RWPE2 (cell line): ENCODE data around the gene NUP62.

Experiments used
- ATAC-seq: fragments of 200-7000 bp; cut with Tn5 transposase; 3 replicates; pipeline ENCODE4 v1.9.1; 2021; ENCODE audit warnings: low read depth
- DNase-seq: peaks from one replicate; pipeline ENCODE4 v3.0.0-alpha.2; 2020; ENCODE audit warnings: low spot score
- H3K27ac ChIP-seq: fragments of 450-650 bp; 2 replicates; pipeline ENCODE4 v1.5.1; 2017; ENCODE audit warnings: mild to moderate bottlenecking; ENCODE audit not compliant: poor library complexity, severe bottlenecking
- H3K27me3 ChIP-seq: fragments of 250-450 bp; sonication (Bioruptor Pico); 2 replicates; pipeline ENCODE4 v1.5.1; 2021; ENCODE audit warnings: mild to moderate bottlenecking, moderate library complexity; ENCODE audit not compliant: insufficient read depth, poor library complexity, severe bottlenecking
- H3K36me3 ChIP-seq: fragments of 250-450 bp; sonication (Bioruptor Pico); 2 replicates; pipeline ENCODE4 v1.5.1; 2020; ENCODE audit warnings: low read depth, mild to moderate bottlenecking, moderate library complexity
- H3K4me1 ChIP-seq: fragments of 250-450 bp; sonication (Bioruptor Pico); 2 replicates; pipeline ENCODE4 v1.5.1; 2021; ENCODE audit warnings: mild to moderate bottlenecking, moderate library complexity; ENCODE audit not compliant: insufficient read depth, poor library complexity, severe bottlenecking
- H3K4me3 ChIP-seq: fragments of 250-450 bp; sonication (Bioruptor Pico); 2 replicates; pipeline ENCODE4 v1.5.1; 2021; ENCODE audit warnings: mild to moderate bottlenecking, moderate library complexity; ENCODE audit not compliant: severe bottlenecking
- H3K9me3 ChIP-seq: fragments of 250-450 bp; sonication (Bioruptor Pico); 2 replicates; pipeline ENCODE4 v1.5.1; 2021; ENCODE audit warnings: mild to moderate bottlenecking, moderate library complexity; ENCODE audit not compliant: severe bottlenecking
- CTCF ChIP-seq: fragments of 450-650 bp; IDR thresholded peaks from one replicate; pipeline ENCODE4 v1.5.1; 2017; ENCODE audit warnings: mild to moderate bottlenecking, moderate library complexity; ENCODE audit not compliant: poor library complexity, severe bottlenecking

NUP62 gene

GRCh38 chr19:49871349-49871985 lies 57.8 kb downstream of the NUP62 start:
- Histone ChIP-seq H3K9me3 (no peaks in the 10 kb centered on the region), H3K4me3 (no peak overlapping the region), H3K27me3 (no peaks in the 10 kb centered on the region), H3K4me1 (peaks cover 5% of the 10 kb centered on the region), H3K27ac (no peak overlapping the region), H3K36me3 (peaks cover 5% of the 10 kb centered on the region; the same call in 1 of the 2 replicates)
- ATAC-seq (no peak), DNase-seq (no peak)
- no peak for TF ChIP-seq CTCF

- TF ChIP-seq CTCF: no peak
- Histone ChIP-seq H3K27ac (peak overlapping the region; percentile 83), H3K27me3 (no peaks in the 10 kb centered on the region), H3K9me3 (no peaks in the 10 kb centered on the region), H3K36me3 (peaks cover 12% of the 10 kb centered on the region), H3K4me3 (peak overlapping the region; percentile 43), H3K4me1 (peaks cover 15% of the 10 kb centered on the region)
- ATAC-seq: no peak
- no peak for DNase-seq
Measured at GRCh38 chr19:49870309-49870901, 58.9 kb downstream of the NUP62 start.

- ATAC-seq (peak; percentile 75), DNase-seq (peak; percentile 93)
- H3K27me3 ChIP-seq: no peaks in the 10 kb centered on the region
- TF ChIP-seq CTCF: no peak
- peaks cover 15% of the 10 kb centered on the region for H3K4me1 ChIP-seq
- peak overlapping the region; percentile 83 for H3K27ac ChIP-seq
- no peaks in the 10 kb centered on the region for H3K9me3 ChIP-seq
- H3K4me3 ChIP-seq: peak overlapping the region; percentile 43
- peaks cover 18% of the 10 kb centered on the region for H3K36me3 ChIP-seq
Measured at GRCh38 chr19:49869484-49870308, 59.6 kb downstream of the NUP62 start.

- Histone ChIP-seq H3K27ac (peak overlapping the region; percentile 83), H3K27me3 (no peaks in the 10 kb centered on the region), H3K4me3 (peak overlapping the region; percentile 32), H3K4me1 (peaks cover 15% of the 10 kb centered on the region), H3K9me3 (no peaks in the 10 kb centered on the region), H3K36me3 (peaks cover 25% of the 10 kb centered on the region)
- DNase-seq (no peak), ATAC-seq (peak; percentile 11)
- TF ChIP-seq CTCF: no peak
Measured at GRCh38 chr19:49869009-49869483, 60.3 kb downstream of the NUP62 start.
